Activated CD8-positive, alpha-beta T cell treated with anti-CD3 and anti-CD28 coated beads for 36 hours (primary cell): Measurements from ENCODE around the gene XDH. TPM values are rescaled to one million over a fixed set of nuclear protein-coding genes. Genes with fewer than 3 reads are reported as not detected.

Experiments used
- ATAC-seq: fragments of 200-7000 bp; cut with Tn5 transposase; one replicate; pipeline ENCODE4 v1.10.0; 2021; ENCODE audit warnings: mild to moderate bottlenecking, moderate library complexity
- CTCF ChIA-PET: fragments of 350-600 bp; sonication (Branson Sonifier 250); formaldehyde crosslinking; loops from one replicate; lab custom pipeline; 2021; ENCODE audit warnings: antibody characterized with exemption; lab: Charles Lee
- POLR2A ChIA-PET: fragments of 350-600 bp; sonication (Branson Sonifier 250); formaldehyde crosslinking; loops from one replicate; lab custom pipeline; 2021; ENCODE audit warnings: antibody characterized with exemption; lab: Charles Lee
- DNase-seq: peaks from one replicate; pipeline ENCODE4 v3.0.0-alpha.2; 2020
- H3K27ac Mint-ChIP-seq: one replicate; pipeline ENCODE4 v1.8.0; 2021; ENCODE audit warnings: mild to moderate bottlenecking, mixed read lengths
- H3K27me3 Mint-ChIP-seq: one replicate; pipeline ENCODE4 v1.8.0; 2021; ENCODE audit warnings: mixed read lengths
- H3K36me3 Mint-ChIP-seq: one replicate; pipeline ENCODE4 v1.8.0; 2021; ENCODE audit warnings: low read depth, mixed read lengths
- H3K4me1 Mint-ChIP-seq: one replicate; pipeline ENCODE4 v1.8.0; 2021; ENCODE audit warnings: low read depth, mixed read lengths
- H3K4me3 Mint-ChIP-seq: one replicate; pipeline ENCODE4 v1.8.0; 2021; ENCODE audit warnings: mild to moderate bottlenecking, moderate library complexity, mixed read lengths
- H3K9me3 Mint-ChIP-seq: one replicate; pipeline ENCODE4 v1.8.0; 2021; ENCODE audit warnings: mixed read lengths
- intact Hi-C: fragments of 100-400 bp; cut with micrococcal nuclease; formaldehyde crosslinking; loops from one replicate; pipeline ENCODE4 v1.10.0; 2022
- total RNA-seq, 2 experiments: library from RNA; stranded (reverse); gene quantifications; one replicate each; pipeline ENCODE4 v1.2.3, GENCODE V29; 2021
- TF ChIP-seq, protein P1 (sequence below): fragments of 200-600 bp; IDR thresholded peaks from one replicate; pipeline ENCODE4 v1.8.0; 2022; ENCODE audit warnings: antibody characterized with exemption, mild to moderate bottlenecking

Gene XDH
- total RNA-seq, result under 1 TPM in 1 of 2 experiments, not detected in 1; 0.16 TPM

DNA sequence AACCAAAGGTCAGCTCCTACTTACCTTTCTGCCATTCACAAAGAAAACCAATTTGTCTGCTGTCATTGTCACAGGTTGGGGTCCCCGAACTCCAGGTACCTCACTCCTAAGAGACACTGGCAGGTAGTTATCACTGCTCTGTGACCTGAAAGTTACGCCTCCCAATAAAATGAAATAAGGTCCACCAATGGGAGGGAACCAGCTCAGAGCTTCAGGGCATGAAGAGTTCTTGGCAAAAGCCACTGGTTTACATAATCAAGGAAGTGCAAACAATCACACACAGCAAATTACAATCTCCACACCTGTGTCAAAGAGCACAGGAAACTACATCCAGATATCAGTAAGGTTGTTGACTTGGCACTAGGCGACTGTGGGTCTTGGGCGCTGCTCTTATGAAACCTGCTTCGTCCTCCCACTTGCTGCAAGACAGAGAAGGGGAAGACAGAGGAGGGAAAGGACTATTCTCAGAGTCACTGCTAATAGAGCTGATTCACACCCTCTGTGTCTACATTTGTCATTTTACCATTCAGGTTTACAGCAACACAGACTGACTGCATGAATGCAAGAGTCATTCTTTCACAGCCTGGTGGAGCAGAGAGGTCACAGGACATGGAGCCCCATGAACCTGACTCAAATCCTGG is at the start of gene XDH:
TSS of gene XDH (minus strand) at position 142 of the 641 bp plus-strand sequence. CDS start at position 66, 76 bp downstream.
- Mint-ChIP-seq H3K4me1 (peaks cover 8% of the 10 kb centered on the region), H3K36me3 (no peaks in the 10 kb centered on the region), H3K27ac (no peak within 1 kb of the TSS), H3K27me3 (peaks cover 4% of the 10 kb centered on the region), H3K9me3 (peaks cover 8% of the 10 kb centered on the region), H3K4me3 (no peak within 1 kb of the TSS)
- no peak for ATAC-seq
- ChIA-PET CTCF (interaction anchor here (1.3 kb wide), 1 partner anchor 109 kb away, joined by 4 read pairs; no protein-coding TSS in a partner anchor), POLR2A (no interaction called here)
- TF ChIP-seq, protein P1, sequence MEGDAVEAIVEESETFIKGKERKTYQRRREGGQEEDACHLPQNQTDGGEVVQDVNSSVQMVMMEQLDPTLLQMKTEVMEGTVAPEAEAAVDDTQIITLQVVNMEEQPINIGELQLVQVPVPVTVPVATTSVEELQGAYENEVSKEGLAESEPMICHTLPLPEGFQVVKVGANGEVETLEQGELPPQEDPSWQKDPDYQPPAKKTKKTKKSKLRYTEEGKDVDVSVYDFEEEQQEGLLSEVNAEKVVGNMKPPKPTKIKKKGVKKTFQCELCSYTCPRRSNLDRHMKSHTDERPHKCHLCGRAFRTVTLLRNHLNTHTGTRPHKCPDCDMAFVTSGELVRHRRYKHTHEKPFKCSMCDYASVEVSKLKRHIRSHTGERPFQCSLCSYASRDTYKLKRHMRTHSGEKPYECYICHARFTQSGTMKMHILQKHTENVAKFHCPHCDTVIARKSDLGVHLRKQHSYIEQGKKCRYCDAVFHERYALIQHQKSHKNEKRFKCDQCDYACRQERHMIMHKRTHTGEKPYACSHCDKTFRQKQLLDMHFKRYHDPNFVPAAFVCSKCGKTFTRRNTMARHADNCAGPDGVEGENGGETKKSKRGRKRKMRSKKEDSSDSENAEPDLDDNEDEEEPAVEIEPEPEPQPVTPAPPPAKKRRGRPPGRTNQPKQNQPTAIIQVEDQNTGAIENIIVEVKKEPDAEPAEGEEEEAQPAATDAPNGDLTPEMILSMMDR, result no peak
- no peak for DNase-seq
- intact Hi-C loops, result no loop called here

- intact Hi-C loops, result no loop called here
- H3K36me3 Mint-ChIP-seq, result no peaks in the 10 kb centered on the region
- no peak for ATAC-seq
- TF ChIP-seq, protein P1, result no peak
- peaks cover 3% of the 10 kb centered on the region for H3K27me3 Mint-ChIP-seq
- no peak overlapping the region for H3K27ac Mint-ChIP-seq
- no peaks in the 10 kb centered on the region for H3K4me1 Mint-ChIP-seq
- H3K9me3 Mint-ChIP-seq, result peaks cover 4% of the 10 kb centered on the region
- CTCF ChIA-PET, result no interaction called here
- H3K4me3 Mint-ChIP-seq, result no peak overlapping the region
- DNase-seq, result no peak
- POLR2A ChIA-PET, result no interaction called here
Observed at GRCh38 chr2:31457651-31458050, 43.1 kb upstream of the XDH start.

DNA sequence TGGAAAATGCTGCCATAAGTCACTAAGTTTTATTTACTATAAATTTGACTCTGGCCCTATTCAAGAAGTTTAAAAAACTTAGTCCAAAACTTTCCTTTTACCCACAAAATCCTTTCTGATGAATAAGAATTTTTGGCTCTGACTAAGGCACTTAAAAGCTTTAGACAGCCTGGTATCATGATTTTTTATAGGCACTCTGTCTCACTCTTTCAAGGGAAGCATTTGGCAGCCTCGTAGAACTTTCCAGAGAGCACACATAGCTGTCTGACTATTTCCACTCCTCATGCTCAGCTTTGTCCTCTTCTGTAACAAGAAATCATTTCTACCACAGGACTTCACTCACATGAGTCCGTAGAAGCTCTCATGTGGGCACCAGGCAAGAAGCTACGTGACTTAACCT is 32.3 kb upstream of the XDH start:
- POLR2A ChIA-PET, result no interaction called here
- Mint-ChIP-seq H3K27me3 (peaks cover 9% of the 10 kb centered on the region), H3K9me3 (peaks cover 11% of the 10 kb centered on the region), H3K36me3 (no peaks in the 10 kb centered on the region), H3K4me3 (no peak overlapping the region), H3K4me1 (no peaks in the 10 kb centered on the region), H3K27ac (no peak overlapping the region)
- TF ChIP-seq, protein P1, result no peak
- intact Hi-C loops, result no loop called here
- CTCF ChIA-PET, result no interaction called here
- ATAC-seq, result no peak
- no peak for DNase-seq

- no peak for DNase-seq
- intact Hi-C loops, result no loop called here
- H3K4me1 Mint-ChIP-seq, result no peaks in the 10 kb centered on the region
- H3K4me3 Mint-ChIP-seq, result no peak overlapping the region
- CTCF ChIA-PET, result no interaction called here
- no peak overlapping the region for H3K27ac Mint-ChIP-seq
- no peaks in the 10 kb centered on the region for H3K36me3 Mint-ChIP-seq
- TF ChIP-seq, protein P1, result no peak
- H3K27me3 Mint-ChIP-seq, result peaks cover 5% of the 10 kb centered on the region
- peaks cover 7% of the 10 kb centered on the region for H3K9me3 Mint-ChIP-seq
- POLR2A ChIA-PET, result no interaction called here
- ATAC-seq, result no peak
Observed at GRCh38 chr2:31442376-31442775, 27.8 kb upstream of the XDH start.

GRCh38 chr2:31440764-31441163 is 26.2 kb upstream of the XDH start:
- TF ChIP-seq, protein P1, result no peak
- ChIA-PET CTCF (interaction anchor here (1.4 kb wide), 1 partner anchor 10 kb away, joined by 4 read pairs; no protein-coding TSS in a partner anchor), POLR2A (no interaction called here)
- Mint-ChIP-seq H3K36me3 (no peaks in the 10 kb centered on the region), H3K27ac (no peak overlapping the region), H3K9me3 (peaks cover 7% of the 10 kb centered on the region), H3K27me3 (peaks cover 5% of the 10 kb centered on the region), H3K4me1 (no peaks in the 10 kb centered on the region), H3K4me3 (no peak overlapping the region)
- intact Hi-C loops, result no loop called here
- ATAC-seq, result no peak
- no peak for DNase-seq
